IPS DF 6.9 (cell line): ENCODE results near the gene BTBD6.

Experiments
- DNase-seq: peaks from one replicate; pipeline ENCODE4 v3.0.0-alpha.2; 2013; ENCODE audit warnings: low read depth, low spot score
- H3K27ac ChIP-seq: one replicate; pipeline ENCODE4 v1.5.1; 2013; ENCODE audit warnings: low read length, control low read depth
- H3K27me3 ChIP-seq: 2 replicates; pipeline ENCODE4 v1.6.1; 2013; ENCODE audit warnings: mild to moderate bottlenecking, low read length; ENCODE audit not compliant: control insufficient read depth, insufficient read depth
- H3K36me3 ChIP-seq: 2 replicates; pipeline ENCODE4 v1.6.1; 2013; ENCODE audit warnings: low read length; ENCODE audit not compliant: control insufficient read depth, insufficient read depth
- H3K4me1 ChIP-seq: 2 replicates; pipeline ENCODE4 v1.6.1; 2013; ENCODE audit warnings: low read length; ENCODE audit not compliant: control insufficient read depth, insufficient read depth
- H3K4me3 ChIP-seq: 2 replicates; pipeline ENCODE4 v1.5.1; 2013; ENCODE audit warnings: mild to moderate bottlenecking, low read length
- H3K9me3 ChIP-seq: 2 replicates; pipeline ENCODE4 v1.6.1; 2013; ENCODE audit warnings: low read length, inconsistent platforms; ENCODE audit not compliant: control insufficient read depth, insufficient read depth
- WGBS: extraction: QIAGEN DNeasy Blood & Tissue Kit; methylation state at CpG from one replicate; pipeline ENCODE4 v1.1.7; 2013; ENCODE audit warnings: mixed read lengths, missing lambda C conversion rate; ENCODE audit not compliant: insufficient read length, insufficient coverage; 5-methylcytosine and 5-hydroxymethylcytosine counted together

The BTBD6 gene

GRCh38 chr14:105248368-105249181 lies at the start of gene BTBD6:
Gene BTBD6, plus strand, starts transcription at chr14:105248533. Its CDS starts 179 bp downstream, at chr14:105248712.
- Histone ChIP-seq H3K27me3 (no peaks in the 10 kb centered on the region), H3K27ac (no peak within 1 kb of the TSS), H3K36me3 (no peaks in the 10 kb centered on the region; the same call in 1 of the 2 replicates), H3K4me1 (peaks cover 4% of the 10 kb centered on the region; the same call in 1 of the 2 replicates), H3K4me3 (peak within 1 kb of the TSS; percentile 47), H3K9me3 (no peaks in the 10 kb centered on the region)
- no CpG with 5 or more reads among the region's 130 CpGs for WGBS
- DNase-seq: peak; percentile 35

- no CpG with 5 or more reads among the region's 4 CpGs for WGBS
- Histone ChIP-seq H3K9me3 (no peaks in the 10 kb centered on the region), H3K4me1 (peaks cover 8% of the 10 kb centered on the region; the same call in 1 of the 2 replicates), H3K36me3 (no peaks in the 10 kb centered on the region), H3K27me3 (no peaks in the 10 kb centered on the region), H3K4me3 (no peak overlapping the region), H3K27ac (no peak overlapping the region)
- no peak for DNase-seq
Observed at GRCh38 chr14:105198588-105198987, 49.7 kb upstream of the BTBD6 start.

DNA sequence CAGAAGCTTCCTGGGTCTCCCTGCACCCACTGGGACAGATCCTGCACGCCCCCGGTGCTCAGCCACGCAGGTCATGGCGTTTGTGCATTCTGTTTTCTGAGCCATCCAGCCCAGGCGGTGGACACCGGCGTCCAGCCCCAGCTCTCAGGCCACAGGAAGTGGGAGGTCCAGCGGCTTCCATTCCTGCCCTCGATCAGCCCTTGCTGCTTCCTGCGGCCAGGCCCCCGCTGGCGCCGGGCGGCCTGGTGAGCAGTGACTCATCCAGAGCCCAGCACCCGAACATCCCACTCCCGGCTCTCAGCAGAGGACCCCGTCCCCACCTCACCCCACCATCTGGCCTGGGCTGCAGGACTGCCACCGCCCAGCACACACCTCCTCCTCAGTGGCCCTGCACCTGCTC lies 49.2 kb upstream of the BTBD6 start:
- Histone ChIP-seq H3K27ac (no peak overlapping the region), H3K9me3 (no peaks in the 10 kb centered on the region), H3K4me3 (no peak overlapping the region), H3K36me3 (no peaks in the 10 kb centered on the region), H3K27me3 (no peaks in the 10 kb centered on the region), H3K4me1 (peaks cover 6% of the 10 kb centered on the region; the same call in 1 of the 2 replicates)
- DNase-seq: no peak
- no CpG with 5 or more reads among the region's 18 CpGs for WGBS

DNA sequence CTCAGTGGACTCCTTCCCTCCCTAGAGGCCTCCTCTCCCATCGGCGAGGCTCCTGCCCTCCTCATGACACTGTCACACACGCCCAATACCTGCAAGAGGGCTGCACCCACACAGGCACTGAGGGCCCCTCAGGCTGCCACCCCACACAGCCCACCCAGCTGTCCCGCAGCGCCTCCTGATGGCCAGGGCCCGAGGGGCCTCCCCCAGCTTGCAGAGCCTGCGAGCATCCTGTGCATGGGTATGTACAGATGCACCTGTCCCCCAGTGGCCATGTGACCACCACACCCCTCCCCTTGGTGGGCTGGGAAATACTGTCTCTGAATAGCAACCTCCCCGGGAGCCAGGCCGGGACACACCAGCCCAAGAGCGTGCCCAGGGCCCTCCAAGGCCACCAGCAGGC lies 48.3 kb upstream of the BTBD6 start:
- no peak overlapping the region for H3K27ac ChIP-seq
- WGBS: no CpG with 5 or more reads among the region's 10 CpGs
- H3K4me3 ChIP-seq: no peak overlapping the region
- H3K4me1 ChIP-seq: peaks cover 6% of the 10 kb centered on the region; the same call in 1 of the 2 replicates
- no peaks in the 10 kb centered on the region for H3K9me3 ChIP-seq
- H3K36me3 ChIP-seq: peaks cover 3% of the 10 kb centered on the region; the same call in 1 of the 2 replicates
- no peaks in the 10 kb centered on the region for H3K27me3 ChIP-seq
- no peak for DNase-seq

- H3K27me3 ChIP-seq: no peaks in the 10 kb centered on the region
- no peak overlapping the region for H3K27ac ChIP-seq
- H3K4me1 ChIP-seq: peaks cover 6% of the 10 kb centered on the region; the same call in 1 of the 2 replicates
- no CpG with 5 or more reads among the region's 16 CpGs for WGBS
- peaks cover 3% of the 10 kb centered on the region; the same call in 1 of the 2 replicates for H3K36me3 ChIP-seq
- H3K4me3 ChIP-seq: no peak overlapping the region
- DNase-seq: no peak
- no peaks in the 10 kb centered on the region for H3K9me3 ChIP-seq
Observed at GRCh38 chr14:105200641-105201040, 47.7 kb upstream of the BTBD6 start.

DNA sequence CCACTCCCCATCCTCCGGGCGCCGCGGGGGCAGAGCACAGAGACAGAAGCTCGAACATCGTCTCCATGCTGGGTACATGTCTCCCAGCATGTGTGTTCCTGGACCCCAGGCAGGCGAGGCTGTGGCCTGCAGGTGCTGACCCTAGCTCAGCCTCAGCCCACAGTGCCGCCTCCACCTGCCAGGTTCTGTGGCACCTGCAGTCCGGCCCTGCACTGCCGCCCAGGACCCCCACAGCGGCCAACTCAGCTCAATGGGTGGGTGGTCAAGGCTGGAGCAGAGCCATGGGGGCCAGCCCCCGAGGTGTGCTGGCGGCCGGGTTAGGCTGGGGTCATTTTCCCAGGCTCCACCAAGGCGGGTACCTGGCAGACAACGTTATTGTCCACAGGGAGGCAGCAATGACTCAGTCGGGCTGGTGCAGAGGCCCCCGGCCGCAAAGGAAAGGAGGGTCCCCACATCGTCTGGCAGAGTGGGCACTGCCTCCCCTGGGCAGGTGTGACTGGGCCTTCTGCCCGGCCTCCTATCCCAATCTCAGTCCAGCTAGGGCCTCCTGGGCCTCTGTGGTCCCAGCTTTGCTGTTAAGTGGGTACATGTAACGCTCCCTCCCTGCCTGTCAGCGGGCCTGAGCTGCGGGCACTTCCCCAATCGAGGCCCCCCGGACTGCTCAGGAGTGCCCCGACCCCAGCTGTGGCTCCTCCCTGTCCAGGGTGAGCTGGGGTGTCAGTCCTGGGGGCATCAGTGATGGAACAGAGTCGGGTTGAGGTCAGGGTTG lies 47.0 kb upstream of the BTBD6 start:
- no peaks in the 10 kb centered on the region for H3K27me3 ChIP-seq
- peaks cover 3% of the 10 kb centered on the region; the same call in 1 of the 2 replicates for H3K36me3 ChIP-seq
- no CpG with 5 or more reads among the region's 28 CpGs for WGBS
- no peak for DNase-seq
- no peak overlapping the region for H3K4me3 ChIP-seq
- H3K9me3 ChIP-seq: no peaks in the 10 kb centered on the region
- peaks cover 2% of the 10 kb centered on the region; the same call in 1 of the 2 replicates for H3K4me1 ChIP-seq
- no peak overlapping the region for H3K27ac ChIP-seq

- Histone ChIP-seq H3K4me1 (peaks cover 2% of the 10 kb centered on the region; the same call in 1 of the 2 replicates), H3K4me3 (no peak overlapping the region), H3K27me3 (no peaks in the 10 kb centered on the region), H3K9me3 (no peaks in the 10 kb centered on the region), H3K27ac (no peak overlapping the region), H3K36me3 (peaks cover 3% of the 10 kb centered on the region; the same call in 1 of the 2 replicates)
- no CpG with 5 or more reads among the region's 20 CpGs for WGBS
- DNase-seq: no peak
Observed at GRCh38 chr14:105201925-105202513, 46.3 kb upstream of the BTBD6 start.

DNA sequence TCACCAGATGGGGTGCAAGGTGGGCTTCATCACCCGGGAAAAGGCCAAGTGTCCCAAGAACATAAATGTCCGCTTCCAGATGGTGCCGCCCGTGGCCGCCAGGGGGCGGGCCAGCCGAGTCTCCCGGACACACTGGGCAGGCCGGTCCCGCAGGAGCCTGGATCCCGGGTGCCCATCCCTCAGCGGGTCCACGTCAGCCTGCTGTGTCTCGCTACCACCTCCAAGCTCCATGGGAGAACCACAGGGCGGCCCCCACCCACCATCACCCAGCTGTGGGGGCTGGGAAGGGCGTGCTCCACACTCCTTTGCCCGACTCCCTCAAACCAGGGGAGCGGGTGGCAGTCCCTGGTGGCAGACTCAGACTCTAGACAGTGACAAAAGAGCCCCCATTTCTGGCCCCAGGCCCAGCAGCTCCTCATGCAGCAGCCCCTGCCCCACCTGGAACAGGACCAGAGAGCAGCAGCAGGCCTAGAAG lies 45.2 kb upstream of the BTBD6 start:
- no peaks in the 10 kb centered on the region for H3K27me3 ChIP-seq
- WGBS: no CpG with 5 or more reads among the region's 18 CpGs
- H3K9me3 ChIP-seq: no peaks in the 10 kb centered on the region
- H3K4me1 ChIP-seq: peaks cover 2% of the 10 kb centered on the region; the same call in 1 of the 2 replicates
- H3K4me3 ChIP-seq: no peak overlapping the region
- DNase-seq: no peak
- no peak overlapping the region for H3K27ac ChIP-seq
- peaks cover 3% of the 10 kb centered on the region; the same call in 1 of the 2 replicates for H3K36me3 ChIP-seq

GRCh38 chr14:105203701-105204100 lies 44.6 kb upstream of the BTBD6 start:
- H3K4me3 ChIP-seq: no peak overlapping the region
- H3K36me3 ChIP-seq: peaks cover 3% of the 10 kb centered on the region; the same call in 1 of the 2 replicates
- H3K4me1 ChIP-seq: peaks cover 2% of the 10 kb centered on the region; the same call in 1 of the 2 replicates
- H3K27ac ChIP-seq: no peak overlapping the region
- H3K9me3 ChIP-seq: no peaks in the 10 kb centered on the region
- H3K27me3 ChIP-seq: no peaks in the 10 kb centered on the region
- WGBS: no CpG with 5 or more reads among the region's 6 CpGs
- DNase-seq: no peak
